Germinal center (tissue), 1 donor: ENCODE data around the gene SPATA9.

ENCODE experiments used
- DNase-seq: peaks from one replicate; pipeline ENCODE4 v3.0.0; 2012; ENCODE audit warnings: mixed read lengths, low spot score

The SPATA9 gene

GRCh38 chr5:95684361-95684760 is 1.6 kb upstream of the SPATA9 start:
- DNase-seq, result no peak

GRCh38 chr5:95673081-95673480 is 9.7 kb downstream of the SPATA9 start:
- no peak for DNase-seq

- no peak for DNase-seq
Measured at GRCh38 chr5:95672641-95673040, 10.2 kb downstream of the SPATA9 start.

GRCh38 chr5:95671826-95672225 is 11.0 kb downstream of the SPATA9 start:
- no peak for DNase-seq

GRCh38 chr5:95670568-95670967 is 12.2 kb downstream of the SPATA9 start:
- no peak for DNase-seq

GRCh38 chr5:95669985-95670384 is 12.8 kb downstream of the SPATA9 start:
- DNase-seq, result no peak

- no peak for DNase-seq
Measured at GRCh38 chr5:95669540-95669939, 13.3 kb downstream of the SPATA9 start.

- DNase-seq, result no peak
Measured at GRCh38 chr5:95668728-95669127, 14.1 kb downstream of the SPATA9 start.

GRCh38 chr5:95668216-95668615 is 14.6 kb downstream of the SPATA9 start:
- DNase-seq, result no peak

GRCh38 chr5:95667678-95668077 is 15.1 kb downstream of the SPATA9 start:
- no peak for DNase-seq

GRCh38 chr5:95667061-95667618 is 15.7 kb downstream of the SPATA9 start:
- DNase-seq, result no peak

- peak; percentile 18 for DNase-seq
Measured at GRCh38 chr5:95664204-95664786, 18.5 kb downstream of the SPATA9 start.

- no peak for DNase-seq
Measured at GRCh38 chr5:95662946-95663345, 19.8 kb downstream of the SPATA9 start.

- DNase-seq, result no peak
Measured at GRCh38 chr5:95660060-95660459, 22.7 kb downstream of the SPATA9 start.

- DNase-seq, result no peak
Measured at GRCh38 chr5:95655575-95655974, 27.2 kb downstream of the SPATA9 start.

- no peak for DNase-seq
Measured at GRCh38 chr5:95654196-95654595, 28.6 kb downstream of the SPATA9 start.

- DNase-seq, result no peak
Measured at GRCh38 chr5:95652849-95653248, 29.9 kb downstream of the SPATA9 start.

GRCh38 chr5:95649842-95650620 is 32.8 kb downstream of the SPATA9 start:
- DNase-seq, result no peak

- no peak for DNase-seq
Measured at GRCh38 chr5:95649274-95649673, 33.5 kb downstream of the SPATA9 start.

GRCh38 chr5:95647886-95648860 is 34.6 kb downstream of the SPATA9 start:
- DNase-seq, result no peak

- peak; percentile 92 for DNase-seq
Measured at GRCh38 chr5:95646569-95647431, 36.0 kb downstream of the SPATA9 start, which contains the start of gene RFESD. Gene RFESD, plus strand, starts transcription at chr5:95646777. Its CDS starts 5,495 bp downstream, at chr5:95652272.
